Measurements from ENCODE around the gene NXNL1.
A peak's percentile ranks its signal among the peaks of the same experiment; 100 is the strongest.

The NXNL1 gene

DNA sequence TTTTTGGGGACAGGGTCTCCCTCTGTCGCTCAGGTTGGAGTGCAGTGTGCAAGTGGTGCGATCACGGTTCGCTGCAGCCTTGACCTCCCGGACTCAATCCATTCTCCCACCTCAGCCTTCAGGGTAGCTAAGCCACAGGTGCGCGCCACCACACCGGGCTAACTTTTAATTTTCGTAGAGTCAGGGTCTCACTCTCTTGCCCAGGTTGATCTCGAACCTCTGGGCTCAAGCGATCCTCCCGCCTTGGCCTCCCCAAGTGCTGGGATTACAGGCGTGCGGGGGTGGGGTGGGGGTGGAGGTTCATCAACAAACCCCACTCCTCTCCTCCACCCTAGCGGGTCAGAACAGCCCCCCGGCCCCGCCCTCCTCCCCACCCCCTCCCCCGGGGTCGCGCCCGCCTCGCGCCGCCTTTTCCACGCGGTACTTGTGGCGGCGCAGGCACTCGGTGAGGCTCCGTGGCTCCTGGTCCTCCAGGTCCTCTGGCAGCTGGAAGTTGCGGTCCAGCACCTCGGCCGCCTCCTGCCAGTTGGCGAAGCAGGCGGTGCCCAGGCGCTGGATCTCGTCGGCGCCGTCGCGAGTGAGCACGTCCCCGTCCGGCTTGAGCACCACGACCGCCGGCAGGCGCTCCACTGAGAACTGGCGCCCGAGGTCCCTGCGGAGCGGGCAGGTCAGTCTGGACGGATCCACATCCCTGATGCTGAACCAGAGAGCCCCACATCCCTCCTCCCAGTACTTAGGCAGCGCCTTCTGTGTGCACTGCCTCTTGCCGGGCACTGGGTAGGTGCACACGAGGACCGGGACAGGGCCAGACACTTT lies 5.2 kb downstream of the NXNL1 start:
- DNase-seq, result no peak

DNA sequence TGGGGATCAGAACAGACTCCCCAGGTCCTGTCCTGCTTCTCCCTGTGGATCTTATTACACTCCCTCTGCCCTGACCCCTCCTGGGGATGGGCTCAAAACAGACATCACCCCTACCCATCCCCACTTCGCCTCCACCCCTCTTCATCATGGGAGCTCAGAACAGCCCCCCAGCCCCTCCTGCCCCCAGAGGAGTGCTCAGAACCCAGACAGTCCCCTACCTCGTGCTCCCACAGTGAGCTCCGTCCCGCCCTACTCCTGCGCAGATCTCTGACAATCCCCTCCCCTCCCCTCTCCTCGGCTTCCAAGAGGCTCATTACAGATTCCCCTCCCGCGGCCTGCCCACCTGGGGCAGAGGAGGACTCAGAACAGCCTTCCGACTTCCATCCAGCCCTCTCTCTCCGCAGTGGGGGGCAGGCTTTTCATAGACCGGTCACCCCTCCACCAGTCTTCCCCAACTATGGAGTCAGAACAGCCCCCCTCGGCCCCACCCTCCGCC lies 6.1 kb downstream of the NXNL1 start:
- no peak for DNase-seq

DNA sequence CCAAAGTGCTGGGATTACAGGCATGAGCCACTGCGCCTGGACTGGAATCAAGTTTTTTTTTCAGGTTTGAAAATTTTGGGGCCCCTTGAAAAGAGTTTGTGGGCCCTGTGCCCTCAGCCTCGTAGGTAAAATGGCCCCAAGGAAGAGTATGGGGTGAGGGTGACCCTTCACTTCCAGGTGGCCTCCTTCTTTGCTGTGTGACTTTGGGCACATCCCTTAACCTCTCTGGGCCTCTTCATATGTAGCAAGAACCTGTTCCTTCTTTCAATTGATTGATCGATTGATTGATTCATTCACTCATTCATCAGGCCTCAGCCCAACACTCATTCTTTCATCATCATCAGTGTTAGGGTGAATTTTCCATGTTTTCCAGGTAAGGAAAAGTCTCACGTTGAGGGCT lies 8.9 kb downstream of the NXNL1 start:
- no peak for DNase-seq

DNA sequence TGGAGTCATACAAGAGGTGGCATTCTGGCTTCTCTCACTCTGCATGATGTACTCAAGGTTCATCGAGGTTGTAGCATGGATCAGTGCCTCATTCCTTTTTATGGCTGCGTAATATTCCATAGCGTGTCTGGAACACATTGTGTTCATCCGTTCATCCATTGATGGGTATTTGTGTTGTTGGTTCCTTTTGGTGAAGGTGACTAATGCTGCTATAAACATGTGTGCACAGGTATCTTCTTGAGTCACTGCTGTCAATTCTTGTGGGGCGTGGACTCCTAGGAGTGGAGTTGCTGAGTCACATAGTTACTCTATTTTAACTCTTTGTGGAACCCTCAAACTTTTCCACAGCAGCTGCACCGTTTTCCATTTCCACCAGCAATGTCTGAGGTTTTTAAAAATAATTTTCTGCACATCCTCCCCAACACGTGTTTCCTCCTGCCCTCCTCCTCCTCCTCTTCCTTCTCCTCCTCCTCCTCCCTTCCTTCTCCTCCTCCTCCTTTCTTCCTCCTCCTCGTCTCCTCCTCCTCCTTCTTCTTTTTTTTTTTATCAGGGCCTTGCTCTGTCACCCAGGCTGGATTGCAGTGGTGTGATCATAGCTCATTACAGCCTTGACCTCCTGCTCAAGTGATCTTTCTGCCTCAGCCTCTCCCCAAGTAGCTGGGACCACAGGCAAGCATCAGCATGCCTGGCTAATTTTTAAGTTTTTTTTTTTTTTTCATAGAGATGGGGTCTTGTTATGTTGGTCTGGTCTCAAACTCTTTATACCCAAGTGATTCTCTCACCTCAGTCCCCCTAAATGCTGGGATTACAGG lies 10.3 kb downstream of the NXNL1 start:
- peak; percentile 58 for DNase-seq

DNA sequence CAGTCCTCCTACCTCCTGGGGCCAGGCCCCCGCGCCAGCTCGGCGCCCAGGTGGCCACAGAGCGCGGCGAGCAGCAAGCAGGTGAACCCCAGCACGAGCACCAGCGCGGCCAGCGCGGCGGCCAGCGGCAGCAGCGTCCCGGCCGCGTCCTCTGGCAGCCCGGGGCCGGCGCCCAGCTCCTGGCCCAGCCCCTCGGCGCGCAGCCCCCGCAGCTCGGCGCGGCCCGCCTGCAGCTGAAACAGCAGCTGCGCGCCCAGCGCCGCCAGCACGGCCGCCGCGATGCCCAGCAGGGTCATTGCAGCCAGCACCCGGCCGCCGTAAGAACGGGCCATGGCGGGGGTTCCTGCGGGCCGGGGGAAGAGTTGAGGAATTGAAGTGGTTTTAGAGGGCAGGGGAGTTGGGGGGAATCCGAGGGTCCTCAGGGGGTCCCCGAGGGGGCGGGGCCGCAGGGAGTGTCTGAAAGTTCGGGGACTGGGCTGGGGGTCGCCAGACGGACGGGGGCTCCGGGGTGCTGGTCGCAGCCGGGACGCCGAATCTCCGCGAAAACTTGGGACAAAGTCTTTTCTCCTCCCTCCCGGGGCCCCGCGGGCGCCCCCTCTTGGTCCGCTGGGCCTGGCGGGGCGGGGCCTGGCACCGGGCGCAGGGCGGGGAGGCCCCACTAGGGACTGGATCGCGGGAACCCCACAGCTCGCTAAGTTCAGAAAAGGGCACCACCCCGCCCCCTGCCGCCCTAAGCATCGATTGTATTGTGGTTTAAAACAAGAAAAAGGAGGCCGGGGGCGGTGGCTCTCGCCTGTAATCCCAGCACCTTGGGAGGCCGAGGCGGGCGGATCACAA lies 12.4 kb downstream of the NXNL1 start, which contains the start of gene TMEM221:
TSS of gene TMEM221 (minus strand) at position 538 of the 837 bp plus-strand sequence. CDS start at position 332, 206 bp downstream.
- DNase-seq, result peak; percentile 57

DNA sequence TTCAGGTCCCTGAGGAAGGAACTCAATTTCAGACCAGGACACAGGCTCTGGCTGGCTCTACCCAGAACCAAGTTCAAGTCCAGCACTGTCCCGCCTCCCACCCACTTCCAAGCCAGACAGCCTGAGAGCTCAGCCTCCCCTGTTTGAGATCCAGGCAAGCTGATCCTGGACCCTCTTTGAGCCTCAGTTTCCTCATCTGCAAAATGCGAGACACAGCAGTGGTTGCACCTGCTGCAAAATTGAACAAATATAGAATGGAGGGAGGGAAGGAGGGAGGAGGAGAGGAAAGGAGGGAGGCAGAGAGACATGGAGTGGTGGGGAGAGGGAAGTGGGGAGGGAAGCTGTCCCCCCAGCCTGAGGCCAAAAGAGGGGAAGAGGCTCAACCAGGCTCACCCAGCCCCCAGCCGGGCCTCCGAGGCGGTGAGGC lies 13.0 kb downstream of the NXNL1 start:
- DNase-seq, result no peak

DNA sequence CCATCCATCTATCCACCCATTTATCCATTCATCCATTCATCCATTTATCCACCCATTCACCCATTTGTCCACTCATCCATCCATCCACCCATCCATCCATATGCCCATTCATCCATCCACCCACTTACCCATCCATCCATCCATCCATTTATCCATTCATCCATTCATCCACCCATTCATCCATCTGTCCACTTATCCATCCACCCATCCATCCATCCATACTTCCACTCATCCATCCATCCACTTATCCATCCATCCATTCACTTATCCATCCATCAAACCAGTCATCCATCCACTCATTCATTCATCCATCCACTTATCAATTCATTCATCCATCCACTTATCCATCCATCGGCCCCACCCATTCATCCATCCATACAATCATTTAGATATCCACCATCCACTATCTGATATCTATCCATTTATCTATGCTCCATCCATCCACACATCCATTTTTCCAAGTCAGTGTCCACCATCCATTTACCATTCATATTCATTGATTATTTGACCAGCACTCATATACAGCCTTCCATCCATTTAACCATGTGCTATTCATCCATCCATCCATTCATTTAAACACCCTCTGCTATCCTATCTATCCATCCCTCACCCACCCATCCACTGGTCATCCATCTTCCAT lies 15.1 kb downstream of the NXNL1 start:
- no peak for DNase-seq

DNA sequence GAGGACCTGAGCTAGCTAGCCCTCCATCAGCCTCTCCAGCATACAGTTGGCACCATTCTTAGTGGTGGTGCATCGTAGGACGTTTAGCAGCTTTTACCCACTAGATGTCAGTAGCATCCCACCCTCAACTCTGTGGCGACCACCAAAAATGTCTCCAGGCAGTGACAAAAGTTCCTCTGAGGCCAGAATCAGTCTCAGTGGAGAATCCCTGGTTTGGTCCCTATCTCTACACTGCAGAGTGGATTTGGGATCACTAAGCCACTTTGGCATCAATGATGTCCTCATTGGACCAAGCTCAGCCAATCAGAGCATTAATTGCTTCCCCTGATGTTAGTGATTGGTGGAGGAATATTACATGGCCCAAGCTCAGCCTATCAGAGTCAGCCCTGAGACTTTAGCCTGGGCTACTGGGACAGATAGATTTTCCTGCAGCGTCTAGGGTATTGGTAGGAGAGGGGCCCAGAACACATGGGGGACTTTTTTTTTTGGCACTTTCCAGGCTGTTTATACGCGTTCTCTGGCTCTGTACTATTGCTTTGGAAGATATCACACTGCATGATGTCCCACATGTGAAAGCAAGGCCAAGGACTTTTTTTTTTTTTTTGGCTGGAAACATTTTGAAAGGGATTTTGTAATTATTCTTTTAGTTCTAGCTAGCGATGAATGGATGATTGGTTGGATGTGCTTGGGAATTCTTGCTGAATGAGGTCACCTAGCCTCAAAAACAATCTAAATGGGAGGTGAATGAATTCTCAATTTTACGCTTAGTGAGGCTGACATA lies 19.3 kb downstream of the NXNL1 start:
- DNase-seq, result peak; percentile 17

DNA sequence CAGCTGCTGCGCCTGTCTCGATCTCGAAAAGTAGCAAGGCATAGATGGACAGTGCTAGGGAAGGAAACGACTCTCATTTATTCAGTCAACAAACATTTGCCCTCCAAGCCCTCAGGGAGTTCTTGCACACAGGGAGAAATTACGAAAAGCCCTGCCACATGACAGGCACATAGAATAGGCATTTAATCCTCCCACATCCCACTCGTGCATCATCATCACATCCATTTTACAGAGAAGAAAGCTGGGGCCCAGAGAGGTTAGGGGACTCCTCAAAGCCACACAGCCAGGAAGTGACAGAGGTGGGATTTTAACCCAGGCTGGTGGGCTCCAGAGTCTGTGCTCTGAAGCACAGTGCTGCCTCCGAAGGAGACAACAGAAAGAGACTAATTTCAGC lies 23.9 kb downstream of the NXNL1 start:
- DNase-seq, result no peak

DNA sequence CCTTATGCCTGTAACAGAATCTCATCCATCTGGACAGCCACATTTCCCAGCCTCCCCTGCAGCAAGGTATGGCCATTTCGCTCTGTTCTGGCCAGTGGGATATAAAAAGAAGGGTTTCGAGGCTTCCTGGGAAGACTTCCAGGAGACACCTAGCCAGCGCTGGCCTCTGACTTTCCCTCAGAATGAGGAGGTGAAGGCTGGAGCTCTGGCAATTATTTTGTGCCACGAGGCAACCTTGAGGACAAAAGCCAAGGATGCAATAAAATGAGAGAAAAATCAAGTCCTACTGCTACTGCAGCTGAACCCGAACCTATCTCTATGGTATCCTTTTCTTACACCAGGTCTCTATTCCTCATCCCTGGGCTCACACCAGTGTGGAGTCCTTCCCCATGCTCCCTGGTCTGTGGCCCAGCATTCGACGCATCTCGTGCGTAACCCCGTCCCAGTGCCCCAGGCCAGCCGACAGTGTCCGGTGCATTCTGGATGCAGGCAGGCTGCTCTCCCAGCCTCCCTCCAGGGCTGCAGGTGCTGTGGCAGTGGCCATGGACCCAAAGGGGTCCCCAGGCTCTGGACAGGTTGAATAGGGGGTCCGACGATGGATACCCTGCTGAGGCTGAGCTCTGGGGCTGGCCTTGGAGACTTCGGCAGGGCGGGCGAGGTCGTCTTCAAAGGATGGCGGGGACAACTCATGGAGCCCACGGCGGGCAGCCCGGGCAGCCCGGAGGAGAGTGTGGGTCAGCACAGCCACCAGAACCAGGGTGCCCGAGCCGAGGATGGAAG lies 24.4 kb downstream of the NXNL1 start:
- no peak for DNase-seq

DNA sequence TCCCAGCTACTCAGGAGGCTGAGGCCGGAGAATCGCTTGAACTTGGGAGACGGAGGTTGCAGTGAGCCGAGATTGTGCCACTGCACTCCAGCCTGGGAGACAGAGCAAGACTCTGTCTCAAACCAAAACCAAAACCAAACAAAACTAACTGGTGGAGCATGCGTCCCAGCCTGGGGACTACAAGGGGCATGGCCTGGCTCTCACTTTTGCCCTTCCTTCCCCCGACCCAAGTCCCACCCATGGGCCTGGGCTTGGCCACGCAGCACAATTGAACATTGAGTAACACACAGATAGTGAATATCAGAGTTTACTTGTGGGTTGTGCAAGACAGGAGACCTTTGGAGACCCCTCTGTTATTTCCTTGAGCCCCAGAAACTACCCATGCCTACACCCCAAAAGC lies 25.5 kb downstream of the NXNL1 start:
- DNase-seq, result no peak

DNA sequence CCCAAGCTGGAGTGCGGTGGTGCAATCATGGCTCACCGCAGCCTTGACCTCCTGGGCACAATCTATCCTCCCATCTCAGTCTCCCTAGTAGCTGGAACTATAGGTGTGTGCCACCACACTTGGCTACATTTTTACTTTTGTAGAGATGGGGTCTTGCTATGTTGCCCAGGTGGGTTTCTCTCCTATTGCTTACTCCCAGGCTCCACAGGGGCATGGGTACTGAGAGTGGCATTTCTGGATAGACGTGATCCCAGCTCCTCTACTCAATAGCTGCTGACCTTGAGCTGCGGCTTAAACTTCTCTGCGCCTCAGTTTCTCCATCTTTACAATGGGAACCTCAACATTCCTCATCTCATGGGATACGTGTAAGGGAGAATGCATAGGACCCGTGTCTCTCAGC lies 29.3 kb downstream of the NXNL1 start:
- no peak for DNase-seq

DNA sequence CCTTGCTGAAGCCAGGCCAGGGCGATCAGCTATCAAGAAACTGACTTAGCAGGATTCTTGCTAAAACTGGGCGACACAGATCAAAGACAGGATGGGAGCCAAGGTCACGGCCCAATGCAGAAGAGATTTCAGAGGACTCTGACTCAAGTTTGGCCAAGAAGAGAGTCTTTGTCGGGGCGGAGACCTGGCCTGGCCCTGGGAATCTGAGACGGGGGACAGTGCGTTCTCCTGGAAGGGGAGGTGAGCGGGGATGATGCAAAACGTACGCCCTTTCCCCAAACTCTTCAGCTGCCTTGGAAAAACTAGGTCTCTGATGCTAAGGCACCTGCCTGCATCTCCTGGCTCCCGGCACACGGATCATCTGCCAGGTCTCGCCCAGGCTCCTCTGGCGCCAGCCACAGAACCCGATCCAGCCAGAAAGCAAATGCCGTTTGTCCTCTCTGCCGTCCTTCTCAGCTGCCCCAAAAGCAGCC lies 31.0 kb downstream of the NXNL1 start:
- DNase-seq, result no peak

DNA sequence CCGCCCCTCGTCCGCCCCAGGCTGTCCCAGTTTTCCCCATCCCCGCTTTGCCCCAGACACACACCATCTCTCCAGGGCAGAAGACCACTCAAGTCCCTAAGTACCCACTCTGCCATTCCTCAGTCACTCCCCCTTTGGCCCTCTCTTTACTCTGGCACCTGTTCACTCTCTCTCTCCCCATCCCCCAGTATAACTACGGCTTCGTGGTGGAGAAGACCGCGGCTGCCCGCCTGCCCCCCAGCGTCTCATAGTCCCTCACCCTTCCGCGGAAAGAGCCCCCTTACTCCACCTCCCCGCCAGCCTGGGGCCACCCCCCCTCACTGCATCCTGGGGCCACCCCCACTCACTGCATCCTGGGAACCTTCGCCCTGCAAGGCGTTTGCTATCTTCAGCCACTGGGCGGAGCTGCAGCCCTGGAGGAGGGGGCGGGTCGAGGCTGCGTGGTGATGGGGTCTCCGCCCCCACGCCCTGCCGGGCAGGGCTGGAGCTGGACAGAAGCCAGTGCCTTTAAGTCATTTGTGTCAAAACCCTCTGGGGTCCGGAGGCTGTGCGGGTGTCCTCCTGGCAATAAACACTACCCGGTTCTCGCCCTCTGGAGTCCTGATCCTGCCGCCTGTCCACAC lies 35.9 kb downstream of the NXNL1 start:
- peak; percentile 15 for DNase-seq

DNA sequence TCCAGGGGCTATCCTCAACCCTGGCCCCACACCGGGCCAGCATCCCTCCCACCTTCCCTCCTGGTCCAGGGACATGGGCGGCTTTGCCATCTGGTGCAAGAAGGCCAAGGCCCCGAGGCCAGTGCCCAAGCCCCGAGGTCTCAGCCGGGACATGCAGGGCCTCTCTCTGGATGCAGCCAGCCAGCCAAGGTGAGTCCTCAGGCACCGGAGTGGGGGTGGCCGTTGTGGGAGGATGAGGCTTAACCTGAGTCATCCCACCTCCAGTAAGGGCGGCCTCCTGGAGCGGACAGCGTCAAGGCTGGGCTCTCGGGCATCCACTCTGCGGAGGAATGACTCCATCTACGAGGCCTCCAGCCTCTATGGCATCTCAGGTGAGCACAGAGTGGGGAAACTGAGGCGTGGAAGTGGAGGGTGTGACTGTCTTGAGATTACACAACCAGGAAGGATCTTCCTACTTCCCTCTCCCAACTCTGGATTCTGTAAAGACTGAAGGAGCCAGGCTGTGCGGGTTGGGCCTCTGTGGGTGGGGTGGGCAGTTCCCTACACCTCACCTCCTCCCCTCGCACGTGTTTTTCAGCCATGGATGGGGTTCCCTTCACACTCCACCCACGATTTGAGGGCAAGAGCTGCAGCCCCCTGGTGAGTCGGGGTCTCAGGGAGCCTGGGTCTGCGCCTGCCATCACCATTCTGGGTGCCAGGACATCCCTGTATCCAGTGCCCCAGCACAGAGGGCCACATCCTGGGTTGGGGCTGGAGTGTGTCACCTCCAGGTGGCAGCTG lies 37.1 kb downstream of the NXNL1 start:
- DNase-seq, result no peak

DNA sequence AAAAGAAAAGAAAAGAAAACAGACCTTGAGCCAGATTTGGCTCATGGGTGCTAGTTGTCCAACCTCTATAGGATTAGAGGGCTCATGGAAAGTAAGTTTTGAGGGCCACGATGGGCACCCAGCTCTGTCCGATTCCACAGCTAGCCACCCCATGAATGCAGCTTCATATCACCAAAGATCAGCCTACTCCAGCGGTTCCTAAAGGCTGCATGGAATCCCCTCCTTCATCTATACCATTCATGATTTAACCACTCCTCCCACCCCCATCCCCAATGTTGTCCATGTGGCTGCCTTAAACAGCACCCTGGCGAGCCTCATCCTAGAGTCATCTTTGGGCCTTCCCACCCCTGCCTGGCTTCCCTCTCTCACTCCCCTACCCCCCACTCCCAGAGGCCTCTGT lies 38.8 kb downstream of the NXNL1 start:
- no peak for DNase-seq

DNA sequence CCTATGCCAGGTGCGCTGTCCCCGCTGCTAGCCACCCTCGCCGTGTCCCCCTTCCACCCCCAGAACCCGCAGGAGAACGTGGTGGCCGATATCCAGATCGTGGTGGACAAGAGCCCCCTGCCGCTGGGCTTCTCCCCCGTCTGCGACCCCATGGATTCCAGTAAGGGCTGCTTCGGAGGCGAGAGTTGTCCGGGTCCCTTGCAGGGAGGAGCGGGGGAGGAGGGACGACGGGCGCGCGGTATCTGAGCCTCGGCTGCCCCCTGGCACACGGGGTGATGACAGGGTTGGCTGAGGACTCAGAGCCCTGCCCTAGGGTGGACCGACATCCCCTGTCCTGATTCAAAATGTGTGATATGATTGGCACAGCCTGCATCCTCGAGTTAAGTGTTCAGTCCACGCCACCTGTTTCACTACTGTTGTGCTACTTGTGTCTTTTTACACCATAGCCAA lies 40.2 kb downstream of the NXNL1 start:
- DNase-seq, result peak; percentile 27

DNA sequence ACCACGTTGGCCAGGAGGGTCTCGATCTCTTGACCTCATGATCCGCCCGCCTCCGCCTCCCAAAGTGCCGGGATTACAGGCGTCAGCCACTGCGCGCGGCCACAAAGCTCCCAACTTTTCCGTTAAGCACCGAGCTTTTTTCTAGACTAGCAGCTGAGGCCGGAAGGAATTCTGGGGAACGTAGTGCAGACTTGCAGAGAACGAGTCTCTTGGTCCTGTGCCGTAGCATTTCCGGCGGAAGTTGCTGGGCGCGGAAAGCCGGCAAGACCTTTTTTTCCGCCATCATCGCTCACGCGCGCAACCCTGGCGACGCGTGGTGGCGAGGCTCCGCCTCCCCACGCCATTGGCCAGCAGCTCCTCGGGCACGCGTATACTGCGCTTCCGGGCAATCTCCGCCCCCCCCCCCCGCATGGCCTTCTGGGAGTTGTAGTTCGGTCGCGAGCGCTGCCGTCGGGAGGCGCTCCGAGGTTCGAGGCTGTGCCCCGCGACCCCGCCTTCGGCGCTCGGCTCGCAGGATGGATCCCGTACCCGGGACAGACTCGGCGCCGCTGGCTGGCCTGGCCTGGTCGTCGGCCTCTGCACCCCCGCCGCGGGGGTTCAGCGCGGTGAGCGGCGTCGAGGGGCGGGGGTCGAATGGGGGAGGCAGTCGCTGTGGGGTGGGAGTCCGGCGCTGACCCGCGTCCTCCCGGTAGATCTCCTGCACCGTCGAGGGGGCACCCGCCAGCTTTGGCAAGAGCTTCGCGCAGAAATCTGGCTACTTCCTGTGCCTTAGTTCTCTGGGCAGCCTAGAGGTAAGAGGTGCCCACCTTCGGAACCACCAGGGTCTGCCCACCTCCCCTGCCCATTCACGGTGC lies 40.9 kb downstream of the NXNL1 start, which contains the start of gene MVB12A:
TSS of gene MVB12A (plus strand) at position 427 of the 854 bp plus-strand sequence. CDS start at position 516, 89 bp downstream.
- DNase-seq, result peak; percentile 96

Measured in activated naive CD4-positive, alpha-beta T cell treated with Interleukin-2 at 50 U/mL for 16 hours (primary cell).